NCI-H1436 treated with DMSO at 0.1 percent for 48 hours (cell line): ENCODE data around the gene CEP85.
"Not testable (repeated sequence)": the region's sequence is repeated elsewhere in the genome, so short reads cannot be mapped to it uniquely, and the experiment has no call there.

Experiments
- DNase-seq: peaks from one replicate; lab custom pipeline; 2025; lab: John Stamatoyannopoulos, UW

CEP85 gene

GRCh38 chr1:26221094-26221493, 12.9 kb upstream of the CEP85 start:
- no peak for DNase-seq

GRCh38 chr1:26224606-26225005, 9.4 kb upstream of the CEP85 start:
- no peak for DNase-seq

- no peak for DNase-seq
Measured at GRCh38 chr1:26225033-26225831, 8.8 kb upstream of the CEP85 start.

- DNase-seq, result not testable (repeated sequence)
Measured at GRCh38 chr1:26230682-26231081, 3.3 kb upstream of the CEP85 start.

GRCh38 chr1:26234644-26235370, 807 bp downstream of the CEP85 start:
- DNase-seq, result no peak

GRCh38 chr1:26237230-26237966, 3.4 kb downstream of the CEP85 start:
- no peak for DNase-seq

- DNase-seq, result no peak
Measured at GRCh38 chr1:26239936-26240335, 5.9 kb downstream of the CEP85 start.

- DNase-seq, result no peak
Measured at GRCh38 chr1:26252718-26253117, 18.7 kb downstream of the CEP85 start.

GRCh38 chr1:26254404-26254803, 20.4 kb downstream of the CEP85 start:
- no peak for DNase-seq

- no peak for DNase-seq
Measured at GRCh38 chr1:26257222-26257621, 23.2 kb downstream of the CEP85 start.

- no peak for DNase-seq
Measured at GRCh38 chr1:26259005-26259404, 25.0 kb downstream of the CEP85 start.

- DNase-seq, result no peak
Measured at GRCh38 chr1:26259578-26259977, 25.6 kb downstream of the CEP85 start.

- DNase-seq, result no peak
Measured at GRCh38 chr1:26263212-26263611, 29.2 kb downstream of the CEP85 start.

- DNase-seq, result no peak
Measured at GRCh38 chr1:26265405-26265804, 31.4 kb downstream of the CEP85 start.

- DNase-seq, result no peak
Measured at GRCh38 chr1:26268290-26269197, 34.5 kb downstream of the CEP85 start.

- no peak for DNase-seq
Measured at GRCh38 chr1:26269198-26269550, 35.2 kb downstream of the CEP85 start.

GRCh38 chr1:26274801-26275425, 40.9 kb downstream of the CEP85 start:
- no peak for DNase-seq

GRCh38 chr1:26275580-26276431, 41.8 kb downstream of the CEP85 start:
- DNase-seq, result no peak

- DNase-seq, result no peak
Measured at GRCh38 chr1:26276432-26276838, 42.4 kb downstream of the CEP85 start.

GRCh38 chr1:26277261-26277661, 43.3 kb downstream of the CEP85 start:
- DNase-seq, result no peak
